T-cell (primary cell): ENCODE data around the gene HOXB1. TPM values are rescaled to one million over a fixed set of nuclear protein-coding genes. Genes with fewer than 3 reads are reported as not detected.
A peak's percentile ranks its signal among the peaks of the same experiment; 100 is the strongest.

Source experiments
- ATAC-seq, 4 experiments: fragments of 200-7000 bp in 3 of 4; fragments of 150-1000 bp in 1 of 4; cut with Tn5 transposase; replicated peaks in 1 of 4; 1 replicate in 3 of 4; 2 replicates in 1 of 4; pipeline ENCODE4 v1.10.0; 2021; ENCODE audit warnings: moderate library complexity in 3 of 4, mild to moderate bottlenecking in 2 of 4, moderate number of reproducible peaks in 1 of 4
- CTCF ChIA-PET, 2 donors: fragments of 300-600 bp; sonication (Branson Sonifier 250); formaldehyde crosslinking; loops; one replicate each; lab custom pipeline; 2022; ENCODE audit warnings: antibody characterized with exemption in 2 of 2; lab: Charles Lee
- POLR2A ChIA-PET, 2 donors: fragments of 300-600 bp; sonication (Branson Sonifier 250); formaldehyde crosslinking; loops; one replicate each; lab custom pipeline; 2022; ENCODE audit warnings: antibody characterized with exemption in 2 of 2; lab: Charles Lee
- DNase-seq, 35 experiments: peaks; one replicate each; pipeline versions ENCODE4 v3.0.0 to v3.0.0-alpha.2; 2013 to 2023
- H3K27ac ChIP-seq: one replicate; pipeline ENCODE4 v1.5.1; 2013; ENCODE audit warnings: low read length
- H3K27me3 ChIP-seq, 2 experiments: replicated peaks in 1 of 2; 1 replicate in 1 of 2; 2 replicates in 1 of 2; pipeline versions ENCODE4 v1.6.1 to v1.7.0; 2013; ENCODE audit warnings: low read length in 1 of 2, mixed read lengths in 1 of 2; ENCODE audit not compliant: control insufficient read depth in 2 of 2, insufficient read depth in 2 of 2; ENCODE audit errors: extremely low read depth in 1 of 2
- H3K36me3 ChIP-seq, 2 donors: 1 replicate in 1 of 2; 2 replicates in 1 of 2; pipeline versions ENCODE4 v1.6.1 to v1.7.0; 2013; ENCODE audit warnings: low read length in 1 of 2; ENCODE audit not compliant: control insufficient read depth in 2 of 2, insufficient read depth in 1 of 2; ENCODE audit errors: extremely low read depth in 1 of 2
- H3K4me1 ChIP-seq, 2 experiments: 1 replicate in 1 of 2; 2 replicates in 1 of 2; pipeline versions ENCODE4 v1.6.1 to v1.7.0; 2013; ENCODE audit warnings: low read length in 2 of 2, mixed read lengths in 1 of 2; ENCODE audit not compliant: insufficient read depth in 2 of 2, control insufficient read depth in 1 of 2; ENCODE audit errors: extremely low read depth in 1 of 2
- H3K4me3 ChIP-seq, 2 donors: 1 replicate in 1 of 2; 2 replicates in 1 of 2; pipeline versions ENCODE4 v1.5.1 to v1.7.0; 2013; ENCODE audit warnings: mild to moderate bottlenecking in 2 of 2, low read length in 1 of 2, moderate library complexity in 1 of 2; ENCODE audit not compliant: control insufficient read depth in 1 of 2; ENCODE audit errors: extremely low read depth in 1 of 2
- H3K9me3 ChIP-seq: 2 replicates; pipeline ENCODE4 v1.7.0; 2013
- H3K27ac Mint-ChIP-seq, 2 donors: one replicate each; pipeline ENCODE4 v1.8.0; 2020 to 2021; ENCODE audit warnings: mild to moderate bottlenecking in 2 of 2, mixed read lengths in 2 of 2
- H3K27me3 Mint-ChIP-seq, 2 donors: one replicate each; pipeline ENCODE4 v1.8.0; 2021 to 2022; ENCODE audit warnings: mixed read lengths in 2 of 2
- H3K36me3 Mint-ChIP-seq: one replicate; pipeline ENCODE4 v1.8.0; 2021; ENCODE audit warnings: mixed read lengths
- H3K4me1 Mint-ChIP-seq, 3 donors: one replicate each; pipeline ENCODE4 v1.8.0; 2020 to 2022; ENCODE audit warnings: mixed read lengths in 3 of 3, mild to moderate bottlenecking in 1 of 3
- H3K4me3 Mint-ChIP-seq, 3 donors: one replicate each; pipeline ENCODE4 v1.8.0; 2020 to 2022; ENCODE audit warnings: mild to moderate bottlenecking in 3 of 3, mixed read lengths in 3 of 3, moderate library complexity in 3 of 3
- H3K9me3 Mint-ChIP-seq, 3 donors: one replicate each; pipeline ENCODE4 v1.8.0; 2020 to 2022; ENCODE audit warnings: mixed read lengths in 3 of 3
- WGBS: methylation state at CpG from one replicate; pipeline ENCODE4 v1.1.5; 2013; ENCODE audit warnings: missing lambda C conversion rate; ENCODE audit not compliant: insufficient coverage; 5-methylcytosine and 5-hydroxymethylcytosine counted together
- total RNA-seq, 35 experiments: library from RNA in 6 of 35; stranded (reverse) in 6 of 35; fragments of 120-200 nt in 1 of 35; gene quantifications; one replicate each; pipeline versions ENCODE4 v1.2.1 to v1.2.4 and lab custom pipeline; 2013 to 2026

Gene HOXB1
- total RNA-seq, 5 donors from 2014 or later (not counting 1 experiment from before 2014, with no cell fraction given), result not detected

GRCh38 chr17:48549914-48550501 lies 19.2 kb upstream of the HOXB1 start:
- H3K27ac ChIP-seq, result no peak overlapping the region
- no peak overlapping the region for H3K27ac Mint-ChIP-seq
- H3K9me3 Mint-ChIP-seq, result no peaks in the 10 kb centered on the region
- DNase-seq (no peak), ATAC-seq (no peak)
- no peaks in the 10 kb centered on the region for H3K9me3 ChIP-seq
- CTCF ChIA-PET, result no interaction called here
- H3K27me3 ChIP-seq, result peaks cover 0 to 18% of the 10 kb centered on the region in 2 experiments
- H3K36me3 Mint-ChIP-seq, result peaks cover 2% of the 10 kb centered on the region
- peaks cover 2 to 7% of the 10 kb centered on the region in 2 donors for H3K27me3 Mint-ChIP-seq
- H3K4me1 Mint-ChIP-seq, result peaks cover 30 to 42% (median 37%) of the 10 kb centered on the region in 3 donors
- no peak overlapping the region for H3K4me3 Mint-ChIP-seq
- POLR2A ChIA-PET, result no interaction called here
- no peak overlapping the region for H3K4me3 ChIP-seq
- H3K4me1 ChIP-seq, result peaks cover 25 to 39% of the 10 kb centered on the region in 2 experiments
- WGBS, result 90% methylated on average over 8 of the region's 18 CpGs
- peaks cover 0 to 11% of the 10 kb centered on the region in 2 donors for H3K36me3 ChIP-seq

- Mint-ChIP-seq H3K4me3 (no peak overlapping the region), H3K27ac (peak overlapping the region in 1 of 2 donors; percentile 61), H3K4me1 (peaks cover 30 to 39% (median 34%) of the 10 kb centered on the region in 3 donors), H3K27me3 (peaks cover 1 to 5% of the 10 kb centered on the region in 2 donors), H3K36me3 (peaks cover 2% of the 10 kb centered on the region), H3K9me3 (no peaks in the 10 kb centered on the region)
- no peaks in the 10 kb centered on the region for H3K9me3 ChIP-seq
- no peak for ATAC-seq
- H3K36me3 ChIP-seq, result peaks cover 0 to 11% of the 10 kb centered on the region in 2 donors
- H3K4me3 ChIP-seq, result no peak overlapping the region
- WGBS, result no CpG with 5 or more reads among the region's 3 CpGs
- ChIA-PET POLR2A (interaction anchor here in 1 of 2 donors (0.5 kb wide), 1 partner anchor 168 kb away, joined by 3 read pairs; no protein-coding TSS in a partner anchor), CTCF (interaction anchor here in 1 of 2 donors (0.5 kb wide), 1 partner anchor 36 kb away, joined by 3 read pairs; no protein-coding TSS in a partner anchor)
- H3K4me1 ChIP-seq, result peaks cover 25 to 44% of the 10 kb centered on the region in 2 experiments
- no peak for DNase-seq
- no peak overlapping the region for H3K27ac ChIP-seq
- peaks cover 0 to 19% of the 10 kb centered on the region in 2 experiments for H3K27me3 ChIP-seq
Observed at GRCh38 chr17:48549281-48549630, 18.4 kb upstream of the HOXB1 start.

- H3K27me3 ChIP-seq, result peaks cover 0 to 24% of the 10 kb centered on the region in 2 experiments
- peaks cover 0 to 11% of the 10 kb centered on the region in 2 donors for H3K36me3 ChIP-seq
- Mint-ChIP-seq H3K27me3 (peaks cover 3 to 5% of the 10 kb centered on the region in 2 donors), H3K27ac (peak overlapping the region; percentile 59 to 96), H3K9me3 (no peaks in the 10 kb centered on the region), H3K36me3 (peaks cover 2% of the 10 kb centered on the region), H3K4me3 (peak overlapping the region; percentile 34 to 91 (median 56)), H3K4me1 (peaks cover 34 to 42% (median 36%) of the 10 kb centered on the region in 3 donors)
- WGBS, result no CpG with 5 or more reads among the region's 6 CpGs
- peak overlapping the region; percentile 74 for H3K27ac ChIP-seq
- DNase-seq (no peak), ATAC-seq (no peak)
- ChIA-PET POLR2A (interaction anchor here in 1 of 2 donors (0.5 kb wide), 1 partner anchor 169 kb away, joined by 3 read pairs; no protein-coding TSS in a partner anchor), CTCF (interaction anchor here (0.5 to 1.4 kb wide), 6 partner anchors 13 to 197 kb away, joined by 3 to 8 read pairs (median 4); no protein-coding TSS in a partner anchor)
- H3K4me3 ChIP-seq, result no peak overlapping the region
- peaks cover 25 to 44% of the 10 kb centered on the region in 2 experiments for H3K4me1 ChIP-seq
- no peaks in the 10 kb centered on the region for H3K9me3 ChIP-seq
Observed at GRCh38 chr17:48548523-48549280, 17.9 kb upstream of the HOXB1 start.

- Mint-ChIP-seq H3K4me1 (peaks cover 34 to 44% (median 41%) of the 10 kb centered on the region in 3 donors), H3K27ac (peak overlapping the region; percentile 59 to 96), H3K9me3 (no peaks in the 10 kb centered on the region), H3K36me3 (peaks cover 2% of the 10 kb centered on the region), H3K4me3 (peak overlapping the region; percentile 56 to 91 (median 66)), H3K27me3 (peaks cover 5 to 6% of the 10 kb centered on the region in 2 donors)
- Histone ChIP-seq H3K36me3 (peaks cover 0 to 11% of the 10 kb centered on the region in 2 donors), H3K27me3 (peaks cover 0 to 30% of the 10 kb centered on the region in 2 experiments), H3K4me3 (peak overlapping the region in 1 of 2 donors; percentile 32), H3K27ac (peak overlapping the region; percentile 74), H3K9me3 (no peaks in the 10 kb centered on the region), H3K4me1 (peaks cover 25 to 44% of the 10 kb centered on the region in 2 experiments)
- peak in 27 of 35 experiments; percentile 22 to 76 (median 36) for DNase-seq
- WGBS, result 63% methylated on average over 11 of the region's 24 CpGs
- POLR2A ChIA-PET, result interaction anchor here (0.6 to 0.7 kb wide), 2 partner anchors 40 to 291 kb away, joined by 3 to 6 read pairs; no protein-coding TSS in a partner anchor
- ATAC-seq, result no peak
- CTCF ChIA-PET, result interaction anchor here in 1 of 2 donors (0.6 to 1.4 kb wide), 5 partner anchors 13 to 73 kb away, joined by 3 to 8 read pairs (median 4); no protein-coding TSS in a partner anchor
Observed at GRCh38 chr17:48547808-48548522, 17.2 kb upstream of the HOXB1 start.

- peaks cover 0 to 11% of the 10 kb centered on the region in 2 donors for H3K36me3 ChIP-seq
- peak overlapping the region; percentile 56 to 91 (median 66) for H3K4me3 Mint-ChIP-seq
- peaks cover 25 to 47% of the 10 kb centered on the region in 2 experiments for H3K4me1 ChIP-seq
- H3K36me3 Mint-ChIP-seq, result peaks cover 3% of the 10 kb centered on the region
- H3K4me1 Mint-ChIP-seq, result peaks cover 39 to 49% (median 49%) of the 10 kb centered on the region in 3 donors
- CTCF ChIA-PET, result interaction anchor here (0.6 to 1.4 kb wide), 7 partner anchors 21 to 1226 kb away, joined by 3 to 8 read pairs (median 3); partner anchors contain the start of gene HOXB5 (in 1 of the 2)
- peaks cover 0 to 36% of the 10 kb centered on the region in 2 experiments for H3K27me3 ChIP-seq
- no peaks in the 10 kb centered on the region for H3K9me3 Mint-ChIP-seq
- DNase-seq (peak in 1 of 35 experiments; percentile 28), ATAC-seq (no peak)
- H3K9me3 ChIP-seq, result no peaks in the 10 kb centered on the region
- peaks cover 7 to 12% of the 10 kb centered on the region in 2 donors for H3K27me3 Mint-ChIP-seq
- POLR2A ChIA-PET, result interaction anchor here (0.6 to 0.7 kb wide), 2 partner anchors 39 to 290 kb away, joined by 3 to 6 read pairs; no protein-coding TSS in a partner anchor
- peak overlapping the region; percentile 59 to 96 for H3K27ac Mint-ChIP-seq
- 41% methylated on average over 3 of the region's 10 CpGs for WGBS
- H3K4me3 ChIP-seq, result no peak overlapping the region
- H3K27ac ChIP-seq, result peak overlapping the region; percentile 49
Observed at GRCh38 chr17:48546924-48547807, 16.4 kb upstream of the HOXB1 start.
